SK-N-SH (cell line): Measurements from ENCODE around the gene KCNH8.

Experiments used
- GABPA ChIP-seq: IDR thresholded peaks from 2 replicates; pipeline ENCODE4 v1.4.0; 2012; ENCODE audit warnings: low read depth, mild to moderate bottlenecking
- JUND ChIP-seq: IDR thresholded peaks from 2 replicates; pipeline ENCODE4 v1.4.0; 2012
- SMC3 ChIP-seq: IDR thresholded peaks from 2 replicates; pipeline ENCODE4 v1.6.1; 2012; ENCODE audit warnings: low read depth, low read length, improper control_type of control experiment
- YY1 ChIP-seq: IDR thresholded peaks from 2 replicates; pipeline ENCODE4 v1.4.0; 2012; ENCODE audit warnings: low read depth, mild to moderate bottlenecking
- TF ChIP-seq, protein P1 (sequence below): fragments of 200-600 bp; sonication (generic); IDR thresholded peaks from 2 replicates; pipeline ENCODE4 v1.6.1; 2017; ENCODE audit warnings: antibody characterized with exemption, mild to moderate bottlenecking, moderate library complexity

DNA sequence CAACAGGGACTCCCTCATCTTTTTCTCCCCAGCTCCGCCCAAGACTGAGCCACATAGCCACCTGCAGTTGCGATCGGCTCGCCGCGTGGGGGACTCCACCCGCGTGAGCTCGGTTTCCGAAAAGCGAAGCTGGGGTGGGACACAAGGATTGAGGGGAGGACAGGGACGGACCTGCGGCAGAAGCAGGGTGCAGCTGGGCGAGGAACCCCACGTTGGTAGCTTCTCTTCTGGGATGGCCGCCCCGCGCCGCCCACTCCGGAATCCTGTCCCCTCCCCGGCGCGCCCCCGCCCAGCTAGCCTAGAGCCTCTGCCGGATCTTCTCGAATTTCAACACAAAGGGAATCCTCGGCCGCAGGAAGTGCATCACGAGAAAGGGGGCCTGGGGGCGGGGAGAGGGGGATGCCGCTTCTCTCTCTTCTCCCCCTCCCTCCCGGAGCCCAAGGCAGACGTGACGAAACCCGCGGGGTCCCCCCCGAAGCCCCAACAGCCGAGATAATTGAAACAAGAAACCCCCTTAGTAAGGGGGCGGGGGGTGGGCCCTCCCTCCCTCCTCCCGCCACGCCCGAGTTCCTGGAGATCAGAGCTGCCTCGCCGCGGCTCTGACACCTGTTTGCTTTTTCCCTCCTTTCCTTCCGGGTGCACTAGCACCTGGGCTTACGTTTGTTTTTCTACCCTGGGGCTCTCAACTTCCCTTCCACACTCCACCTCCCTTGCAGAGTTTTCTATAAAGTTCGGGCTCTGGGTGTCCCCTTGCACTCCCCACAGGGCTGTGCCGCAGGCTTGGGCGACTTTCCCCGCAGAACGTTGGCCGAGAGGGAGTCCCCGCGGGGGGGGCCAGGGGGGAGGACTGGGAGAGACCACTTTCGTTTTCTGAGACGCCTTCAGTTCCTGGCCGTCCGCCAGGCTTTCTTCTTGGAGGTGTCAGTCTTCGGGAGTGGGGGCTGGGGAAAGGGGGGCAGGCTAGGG, 1.3 kb upstream of the KCNH8 start:
- TF ChIP-seq SMC3 (peak; percentile 19; the same call in 1 of the 2 replicates), GABPA (peak; percentile 69), YY1 (no peak), JUND (no peak)
- TF ChIP-seq, protein P1, sequence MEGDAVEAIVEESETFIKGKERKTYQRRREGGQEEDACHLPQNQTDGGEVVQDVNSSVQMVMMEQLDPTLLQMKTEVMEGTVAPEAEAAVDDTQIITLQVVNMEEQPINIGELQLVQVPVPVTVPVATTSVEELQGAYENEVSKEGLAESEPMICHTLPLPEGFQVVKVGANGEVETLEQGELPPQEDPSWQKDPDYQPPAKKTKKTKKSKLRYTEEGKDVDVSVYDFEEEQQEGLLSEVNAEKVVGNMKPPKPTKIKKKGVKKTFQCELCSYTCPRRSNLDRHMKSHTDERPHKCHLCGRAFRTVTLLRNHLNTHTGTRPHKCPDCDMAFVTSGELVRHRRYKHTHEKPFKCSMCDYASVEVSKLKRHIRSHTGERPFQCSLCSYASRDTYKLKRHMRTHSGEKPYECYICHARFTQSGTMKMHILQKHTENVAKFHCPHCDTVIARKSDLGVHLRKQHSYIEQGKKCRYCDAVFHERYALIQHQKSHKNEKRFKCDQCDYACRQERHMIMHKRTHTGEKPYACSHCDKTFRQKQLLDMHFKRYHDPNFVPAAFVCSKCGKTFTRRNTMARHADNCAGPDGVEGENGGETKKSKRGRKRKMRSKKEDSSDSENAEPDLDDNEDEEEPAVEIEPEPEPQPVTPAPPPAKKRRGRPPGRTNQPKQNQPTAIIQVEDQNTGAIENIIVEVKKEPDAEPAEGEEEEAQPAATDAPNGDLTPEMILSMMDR = peak; percentile 52
